ENCODE results near the gene OLFM1.
A peak's percentile ranks its signal among the peaks of the same experiment; 100 is the strongest.

OLFM1 gene

GRCh38 chr9:135069558-135070197 lies 17.8 kb upstream of the OLFM1 start:
- DNase-seq (ENCODE audit: low spot score in 2 of 2) (no peak), ATAC-seq (no peak)
- Mint-ChIP-seq H3K27ac (no peak overlapping the region), H3K4me1 (no peaks in the 10 kb centered on the region), H3K9me3 (no peaks in the 10 kb centered on the region), H3K4me3 (no peak overlapping the region), H3K36me3 (no peaks in the 10 kb centered on the region)

- Mint-ChIP-seq H3K36me3 (no peaks in the 10 kb centered on the region), H3K27ac (no peak overlapping the region), H3K4me3 (no peak overlapping the region)
Measured at GRCh38 chr9:135070198-135070951, 17.1 kb upstream of the OLFM1 start.

DNA sequence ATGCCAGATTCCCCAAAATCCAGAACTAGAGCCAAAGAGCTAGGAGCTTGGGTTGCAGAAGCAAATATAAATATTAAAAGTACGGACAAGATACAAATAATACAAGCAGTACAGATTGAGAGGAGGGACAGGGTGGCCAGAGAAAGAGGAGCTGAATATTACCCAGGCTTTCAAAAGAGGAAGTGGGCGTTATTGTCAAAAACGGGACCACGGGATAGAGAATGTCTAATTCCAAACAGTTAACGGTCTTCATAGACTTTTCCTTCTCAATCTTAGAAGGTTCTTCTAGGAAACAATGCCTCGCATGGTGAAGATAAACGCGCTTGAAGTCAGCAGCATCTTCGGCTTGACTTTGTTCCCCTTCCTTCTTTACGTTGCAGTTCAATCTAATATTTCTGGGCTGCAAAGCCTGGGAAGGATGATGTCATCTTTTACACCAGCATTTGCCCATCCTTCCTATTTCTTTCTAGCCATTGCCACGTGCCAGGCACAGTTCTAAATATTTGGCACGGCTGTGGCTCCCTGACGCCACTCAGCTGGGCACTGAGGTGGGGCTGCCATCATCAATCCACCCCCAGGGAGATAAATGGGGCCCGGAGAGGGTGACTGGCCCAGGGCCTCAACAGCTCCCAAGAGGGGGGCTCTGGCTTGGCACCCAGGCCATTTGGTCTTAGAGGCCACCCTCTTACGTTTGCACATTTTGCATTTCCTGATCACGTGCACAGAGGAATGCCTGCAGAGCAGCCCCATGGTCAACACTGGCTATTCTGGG lies 16.3 kb upstream of the OLFM1 start:
- no peak overlapping the region for H3K27ac Mint-ChIP-seq
- no peak overlapping the region for H3K4me3 Mint-ChIP-seq
- H3K9me3 Mint-ChIP-seq = no peaks in the 10 kb centered on the region
- ATAC-seq (no peak), DNase-seq (ENCODE audit: low spot score in 2 of 2) (no peak)
- H3K4me1 Mint-ChIP-seq = no peaks in the 10 kb centered on the region
- H3K36me3 Mint-ChIP-seq = no peaks in the 10 kb centered on the region

More at GRCh38 chr9:135070198-135070951, 17.1 kb upstream of the OLFM1 start:
- ATAC-seq (peak; percentile 11), DNase-seq (ENCODE audit: low spot score in 2 of 2) (no peak)
- H3K4me1 Mint-ChIP-seq = no peaks in the 10 kb centered on the region
- H3K9me3 Mint-ChIP-seq = no peaks in the 10 kb centered on the region

- Mint-ChIP-seq H3K36me3 (no peaks in the 10 kb centered on the region), H3K4me3 (no peak overlapping the region)
- ATAC-seq = no peak
Measured at GRCh38 chr9:135073081-135073740, 14.3 kb upstream of the OLFM1 start.

GRCh38 chr9:135073741-135074305 lies 13.6 kb upstream of the OLFM1 start:
- H3K9me3 Mint-ChIP-seq = no peaks in the 10 kb centered on the region
- ATAC-seq (no peak), DNase-seq (ENCODE audit: low spot score in 2 of 2) (no peak)
- no peaks in the 10 kb centered on the region for H3K4me1 Mint-ChIP-seq
- no peaks in the 10 kb centered on the region for H3K36me3 Mint-ChIP-seq
- no peak overlapping the region for H3K4me3 Mint-ChIP-seq
- no peak overlapping the region for H3K27ac Mint-ChIP-seq

More at GRCh38 chr9:135073081-135073740, 14.3 kb upstream of the OLFM1 start:
- no peaks in the 10 kb centered on the region for H3K4me1 Mint-ChIP-seq
- H3K9me3 Mint-ChIP-seq = no peaks in the 10 kb centered on the region
- H3K27ac Mint-ChIP-seq = no peak overlapping the region
- no peak for DNase-seq (ENCODE audit: low spot score in 2 of 2)

GRCh38 chr9:135074354-135075233 lies 12.9 kb upstream of the OLFM1 start:
- Mint-ChIP-seq H3K36me3 (no peaks in the 10 kb centered on the region), H3K27ac (no peak overlapping the region), H3K4me3 (no peak overlapping the region), H3K4me1 (no peaks in the 10 kb centered on the region), H3K9me3 (no peaks in the 10 kb centered on the region)
- ATAC-seq = no peak
- no peak for DNase-seq (ENCODE audit: low spot score in 2 of 2)

GRCh38 chr9:135075234-135076142 lies 12.0 kb upstream of the OLFM1 start:
- Mint-ChIP-seq H3K9me3 (no peaks in the 10 kb centered on the region), H3K36me3 (no peaks in the 10 kb centered on the region), H3K27ac (no peak overlapping the region), H3K4me3 (no peak overlapping the region), H3K4me1 (no peaks in the 10 kb centered on the region)
- ATAC-seq (no peak), DNase-seq (ENCODE audit: low spot score in 2 of 2) (no peak)

DNA sequence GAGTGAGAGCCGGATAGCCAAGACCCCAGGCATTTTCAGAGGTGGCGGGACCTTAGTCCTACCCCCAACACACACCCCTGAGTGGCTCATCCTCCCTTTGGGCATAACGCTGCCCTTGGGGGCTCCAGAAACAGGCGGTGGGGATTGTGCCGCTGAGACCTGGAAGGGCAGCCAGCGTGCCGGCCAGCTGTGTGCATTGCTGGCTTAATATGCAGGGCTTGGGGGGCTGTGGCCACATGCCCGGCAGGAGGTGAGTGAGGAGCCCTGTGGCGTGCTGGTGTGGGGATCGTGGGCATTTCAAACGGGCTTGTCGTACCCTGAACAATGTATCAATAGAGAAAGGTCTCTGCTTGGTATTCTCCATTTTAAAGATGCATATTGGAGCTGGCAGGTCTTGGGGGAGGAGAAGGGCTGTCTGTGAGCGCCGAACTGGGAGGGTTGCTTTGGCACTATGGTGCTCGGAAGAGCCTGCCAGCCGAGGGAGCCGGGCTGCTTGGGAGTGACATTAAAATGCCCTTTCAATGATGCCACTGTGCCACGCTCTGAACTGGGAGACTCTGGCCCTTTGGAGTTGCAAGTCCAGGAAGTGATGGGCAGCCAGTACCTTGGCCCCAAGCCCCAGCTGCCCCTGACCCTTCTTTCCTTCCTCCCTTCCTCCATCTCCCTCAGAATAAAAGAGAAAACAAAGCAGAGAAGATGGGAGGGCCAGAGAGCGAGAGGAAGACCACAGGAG lies 11.2 kb upstream of the OLFM1 start:
- Mint-ChIP-seq H3K4me3 (no peak overlapping the region), H3K36me3 (no peaks in the 10 kb centered on the region), H3K4me1 (no peaks in the 10 kb centered on the region), H3K9me3 (no peaks in the 10 kb centered on the region), H3K27ac (no peak overlapping the region)
- DNase-seq (ENCODE audit: low spot score in 2 of 2) (no peak), ATAC-seq (no peak)

GRCh38 chr9:135076876-135077430 lies 10.5 kb upstream of the OLFM1 start:
- Mint-ChIP-seq H3K9me3 (no peaks in the 10 kb centered on the region), H3K27ac (no peak overlapping the region)
- ATAC-seq = peak; percentile 14

GRCh38 chr9:135077497-135078200 lies 9.8 kb upstream of the OLFM1 start:
- no peak overlapping the region for H3K27ac Mint-ChIP-seq
- H3K4me1 Mint-ChIP-seq = no peaks in the 10 kb centered on the region
- H3K36me3 Mint-ChIP-seq = no peaks in the 10 kb centered on the region
- no peak overlapping the region for H3K4me3 Mint-ChIP-seq
- no peaks in the 10 kb centered on the region for H3K9me3 Mint-ChIP-seq
- no peak for DNase-seq (ENCODE audit: low spot score in 2 of 2)
- ATAC-seq = no peak

More at GRCh38 chr9:135076876-135077430, 10.5 kb upstream of the OLFM1 start:
- Mint-ChIP-seq H3K4me3 (no peak overlapping the region), H3K36me3 (no peaks in the 10 kb centered on the region), H3K4me1 (no peaks in the 10 kb centered on the region)
- DNase-seq (ENCODE audit: low spot score in 2 of 2) = no peak

GRCh38 chr9:135078361-135078821 lies 9.1 kb upstream of the OLFM1 start:
- no peaks in the 10 kb centered on the region for H3K4me1 Mint-ChIP-seq
- no peak overlapping the region for H3K4me3 Mint-ChIP-seq
- no peak for DNase-seq (ENCODE audit: low spot score in 2 of 2)
- no peak overlapping the region for H3K27ac Mint-ChIP-seq
- H3K36me3 Mint-ChIP-seq = no peaks in the 10 kb centered on the region
- no peak for ATAC-seq
- no peaks in the 10 kb centered on the region for H3K9me3 Mint-ChIP-seq

DNA sequence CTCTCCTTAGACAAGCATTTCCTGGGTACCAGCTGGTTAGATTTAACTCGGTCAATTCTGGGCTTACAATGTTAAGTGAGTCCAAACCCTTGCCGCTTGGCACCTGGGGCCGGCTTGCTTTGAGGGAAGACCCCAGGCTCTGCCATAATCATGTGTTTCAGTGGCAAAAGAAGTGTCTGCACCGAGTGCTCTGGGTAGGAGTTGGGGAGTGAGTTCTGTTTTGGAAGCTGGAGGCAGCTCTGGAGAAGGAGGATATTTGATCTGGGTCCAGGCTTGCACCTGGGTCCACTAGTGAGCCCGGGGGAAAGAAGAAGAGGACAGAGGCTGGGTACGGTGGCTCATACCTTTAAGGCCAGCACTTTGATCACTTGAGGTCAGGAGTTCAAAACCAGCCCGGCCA lies 8.4 kb upstream of the OLFM1 start:
- Mint-ChIP-seq H3K27ac (no peak overlapping the region), H3K36me3 (no peaks in the 10 kb centered on the region), H3K4me1 (no peaks in the 10 kb centered on the region), H3K4me3 (no peak overlapping the region), H3K9me3 (no peaks in the 10 kb centered on the region)
- DNase-seq (ENCODE audit: low spot score in 2 of 2) = no peak
- no peak for ATAC-seq

Data from stimulated activated effector memory CD8-positive, alpha-beta T cell treated with anti-CD3 and anti-CD28 coated beads, Interleukin-12 subunit alpha, Interleukin-12 subunit beta, amount 100 ng/mL, for 72 hours (primary cell).